ENCODE measurements around the gene PRKCE. TPM values are rescaled to one million over a fixed set of nuclear protein-coding genes. Genes with fewer than 3 reads are reported as not detected.

The PRKCE gene
- total RNA-seq, 1 experiment from 2014 or later: 1.3 TPM

- no peak for TF ChIP-seq CTCF (conservative IDR thresholded peaks at IDR 0.05)
- Histone ChIP-seq H3K9ac (ENCODE audit: extremely low read depth, insufficient read length, low read length) (no peak overlapping the region), H3K14ac (ENCODE audit: insufficient read depth, low read length) (no peak overlapping the region), H3K56ac (ENCODE audit: insufficient read length, low read depth, low read length) (no peak overlapping the region), H3K4me1 (ENCODE audit: insufficient read depth, low read length) (no peaks in the 10 kb centered on the region), H3K79me1 (ENCODE audit: insufficient read depth, low read depth, low read length, poor library complexity, severe bottlenecking) (no peaks in the 10 kb centered on the region), H2AFZ (ENCODE audit: low read length) (no peak overlapping the region), H3K9me3 (ENCODE audit: control insufficient read depth, low read depth, low read length) (no peaks in the 10 kb centered on the region), H3K4ac (ENCODE audit: low read depth, low read length) (no peak overlapping the region), H3K23me2 (ENCODE audit: insufficient read length, low read depth, low read length, poor library complexity, severe bottlenecking) (no peaks in the 10 kb centered on the region), H3K79me2 (ENCODE audit: insufficient read depth, low read length) (no peaks in the 10 kb centered on the region), H2BK5ac (ENCODE audit: insufficient read length, low read length) (no peak overlapping the region), H4K8ac (replicated peaks; ENCODE audit: insufficient read length, low read depth, low read length) (no peak overlapping the region), H2BK12ac (ENCODE audit: insufficient read length, low read depth, low read length) (no peak overlapping the region), H2AK5ac (ENCODE audit: insufficient read length, low read length) (no peak overlapping the region), H3K18ac (ENCODE audit: insufficient read length, low read depth, low read length) (no peak overlapping the region), H3K27ac (ENCODE audit: insufficient read length, low read depth, low read length) (no peak overlapping the region), H3T11ph (ENCODE audit: low read length) (no peak overlapping the region), H2BK120ac (ENCODE audit: low read depth, low read length, poor library complexity, severe bottlenecking) (no peak overlapping the region), H3K4me2 (ENCODE audit: insufficient read depth, insufficient read length, low read length) (no peak overlapping the region), H3K27me3 (ENCODE audit: insufficient read depth, low read length) (no peaks in the 10 kb centered on the region), H2BK20ac (ENCODE audit: low read depth, low read length, poor library complexity, severe bottlenecking) (no peak overlapping the region), H3K23ac (ENCODE audit: insufficient read length, low read depth, low read length) (no peak overlapping the region), H2BK15ac (ENCODE audit: low read depth, low read length) (no peak overlapping the region), H4K5ac (ENCODE audit: insufficient read length, low read depth, low read length) (no peak overlapping the region), H4K20me1 (ENCODE audit: control insufficient read depth, insufficient read depth, insufficient read length) (no peaks in the 10 kb centered on the region), H4K91ac (ENCODE audit: insufficient read length, low read depth, low read length) (no peak overlapping the region)
- no peak overlapping the region for H3K27ac Mint-ChIP-seq
- peaks cover 0 to 3% of the 10 kb centered on the region in 2 experiments; a peak in 1 of 4 replicates for H3K4me1 Mint-ChIP-seq
- no peaks in the 10 kb centered on the region for H3K9me3 Mint-ChIP-seq
- no peaks in the 10 kb centered on the region for H3K36me3 Mint-ChIP-seq (ENCODE audit: insufficient read depth in 1 of 3, low read depth in 3 of 3)
- WGBS (ENCODE audit: extremely low coverage, insufficient read length, low lambda C conversion rate): no CpG with 5 or more reads among the region's 3 CpGs
- H3K27me3 Mint-ChIP-seq (ENCODE audit: low read depth): peaks cover 2% of the 10 kb centered on the region
- H3K4me3 Mint-ChIP-seq: no peak overlapping the region
- no peak for DNase-seq
These were observed 136.9 kb downstream of the PRKCE start for GRCh38 chr2:45788401-45788800.
